GM10248 (cell line): ENCODE data around the gene PHYH.
"Not testable (repeated sequence)": the region's sequence is repeated elsewhere in the genome, so short reads cannot be mapped to it uniquely, and the experiment has no call there.

ENCODE experiments used
- CTCF ChIA-PET: fragments of 300-600 bp; sonication (Branson Sonifier 250); formaldehyde crosslinking; extraction: SDS; loops from one replicate; lab custom pipeline; 2021; ENCODE audit warnings: antibody characterized with exemption; lab: Yijun Ruan, JAX
- POLR2A ChIA-PET: fragments of 350-650 bp; sonication (Branson Sonifier 250); formaldehyde crosslinking; extraction: SDS; loops from one replicate; lab custom pipeline; 2020; ENCODE audit warnings: antibody characterized with exemption; lab: Yijun Ruan, JAX
- DNase-seq: peaks from one replicate; pipeline ENCODE4 v3.0.0; 2012; ENCODE audit errors: extremely low spot score
- CTCF ChIP-seq: IDR thresholded peaks from 2 replicates; pipeline ENCODE4 v1.5.1; 2012; ENCODE audit warnings: mild to moderate bottlenecking, low read depth; ENCODE audit errors: extremely low read depth, missing control alignments, control extremely low read depth

Gene PHYH

DNA sequence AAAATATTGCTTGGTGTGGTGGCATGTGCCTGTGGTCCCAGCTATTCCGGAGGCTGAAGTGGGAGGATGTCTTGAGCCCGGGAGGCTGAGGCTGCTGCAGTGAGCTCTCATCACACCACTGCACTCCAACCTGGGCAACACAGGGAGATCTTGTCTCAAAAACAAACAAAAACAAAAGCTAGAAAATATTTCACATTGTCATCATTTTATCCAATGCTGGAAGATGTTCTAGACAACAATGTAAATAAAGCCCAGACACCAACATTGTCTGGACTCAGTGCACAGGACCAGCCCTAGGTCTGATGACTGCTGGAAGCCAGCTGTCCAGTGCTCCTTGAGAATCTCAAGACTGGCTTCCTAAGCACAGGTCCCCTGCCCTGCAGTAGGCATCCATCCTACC lies 34.7 kb upstream of the PHYH start:
- ChIA-PET POLR2A (interaction anchor here (0.8 kb wide), 1 partner anchor 13 kb away, joined by 3 read pairs; no protein-coding TSS in a partner anchor), CTCF (interaction anchor here (1.0 to 1.6 kb wide), 3 partner anchors 19 to 32 kb away, joined by 3 to 5 read pairs (median 5); no protein-coding TSS in a partner anchor)
- DNase-seq, result no peak
- no peak for TF ChIP-seq CTCF

- DNase-seq, result no peak
- POLR2A ChIA-PET, result no interaction called here
- CTCF ChIA-PET, result no interaction called here
- no peak for TF ChIP-seq CTCF
These were observed 31.8 kb upstream of the PHYH start for GRCh38 chr10:13331646-13332045.

GRCh38 chr10:13330980-13331379 lies 31.1 kb upstream of the PHYH start:
- DNase-seq, POLR2A ChIA-PET: not testable (repeated sequence)
- CTCF ChIA-PET, result interaction anchor here (1.0 to 1.2 kb wide), 2 partner anchors 12 to 21 kb away, joined by 3 to 5 read pairs; no protein-coding TSS in a partner anchor

- no peak for DNase-seq
- POLR2A ChIA-PET, result no interaction called here
- no peak for TF ChIP-seq CTCF
- CTCF ChIA-PET, result interaction anchor here (0.9 to 1.6 kb wide), 4 partner anchors 20 to 145 kb away, joined by 3 to 5 read pairs (median 3); no protein-coding TSS in a partner anchor
These were observed 29.7 kb upstream of the PHYH start for GRCh38 chr10:13329565-13329964.

DNA sequence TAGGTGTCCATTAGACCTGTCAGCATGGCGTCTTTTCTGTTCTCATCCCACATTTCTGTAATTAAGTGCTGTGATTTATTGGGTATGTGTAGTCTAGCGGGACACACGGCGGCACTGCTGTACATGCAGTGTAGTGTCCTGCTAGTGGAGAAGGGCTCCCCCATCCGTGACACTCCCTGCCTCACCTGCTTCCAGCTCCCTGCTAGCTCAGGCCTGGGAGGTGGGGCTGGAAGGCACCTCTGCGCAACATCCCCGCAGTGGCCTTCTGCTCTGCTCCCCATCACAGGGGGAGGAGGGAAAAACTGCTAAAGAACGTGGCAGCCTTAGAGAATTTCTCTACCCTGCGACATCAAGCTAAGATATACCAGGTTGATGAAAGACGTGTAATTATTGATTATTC lies 28.7 kb upstream of the PHYH start:
- ChIA-PET POLR2A (no interaction called here), CTCF (interaction anchor here (0.9 to 1.3 kb wide), 4 partner anchors 11 to 144 kb away, joined by 3 read pairs; no protein-coding TSS in a partner anchor)
- no peak for TF ChIP-seq CTCF
- DNase-seq, result no peak

GRCh38 chr10:13328126-13328525 lies 28.3 kb upstream of the PHYH start:
- DNase-seq, result no peak
- POLR2A ChIA-PET, result no interaction called here
- no peak for TF ChIP-seq CTCF
- CTCF ChIA-PET, result interaction anchor here (1.0 kb wide), 1 partner anchor 11 kb away, joined by 3 read pairs; no protein-coding TSS in a partner anchor

DNA sequence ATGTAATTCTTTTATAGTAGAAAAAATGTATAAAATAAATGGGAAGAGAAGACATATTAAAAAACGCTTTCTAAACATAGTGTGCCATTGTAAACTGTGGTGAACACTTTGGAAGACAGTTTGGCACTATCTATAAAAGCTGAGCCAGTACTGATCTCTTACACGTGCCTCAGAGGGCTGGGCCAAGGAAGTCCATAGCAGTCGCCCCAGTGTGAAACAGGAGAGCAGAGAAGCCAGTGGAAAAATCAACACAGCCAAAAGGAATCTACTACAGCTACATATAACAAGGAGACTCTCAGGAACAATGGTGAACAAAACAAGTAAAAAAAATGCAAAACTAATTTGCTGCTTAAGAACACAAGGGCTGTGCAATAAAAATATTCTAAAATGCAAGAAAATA lies 27.7 kb upstream of the PHYH start:
- POLR2A ChIA-PET, result no interaction called here
- CTCF ChIA-PET, result no interaction called here
- no peak for DNase-seq
- no peak for TF ChIP-seq CTCF
